ENCODE data around the gene KIF22.

The KIF22 gene

GRCh38 chr16:29811170-29811895 lies 20.8 kb downstream of the KIF22 start:
- peak overlapping the region; percentile 63 to 73 for H3K4me3 ChIP-seq (ENCODE audit: low read depth in 1 of 2, low read length in 1 of 2)
- peak overlapping the region; percentile 46 for H3K27ac ChIP-seq
- peaks cover 60 to 68% of the 10 kb centered on the region in 2 experiments for H3K4me1 ChIP-seq (ENCODE audit: control insufficient read depth in 1 of 2, insufficient read depth in 1 of 2, low read depth in 1 of 2, low read length in 1 of 2)

DNA sequence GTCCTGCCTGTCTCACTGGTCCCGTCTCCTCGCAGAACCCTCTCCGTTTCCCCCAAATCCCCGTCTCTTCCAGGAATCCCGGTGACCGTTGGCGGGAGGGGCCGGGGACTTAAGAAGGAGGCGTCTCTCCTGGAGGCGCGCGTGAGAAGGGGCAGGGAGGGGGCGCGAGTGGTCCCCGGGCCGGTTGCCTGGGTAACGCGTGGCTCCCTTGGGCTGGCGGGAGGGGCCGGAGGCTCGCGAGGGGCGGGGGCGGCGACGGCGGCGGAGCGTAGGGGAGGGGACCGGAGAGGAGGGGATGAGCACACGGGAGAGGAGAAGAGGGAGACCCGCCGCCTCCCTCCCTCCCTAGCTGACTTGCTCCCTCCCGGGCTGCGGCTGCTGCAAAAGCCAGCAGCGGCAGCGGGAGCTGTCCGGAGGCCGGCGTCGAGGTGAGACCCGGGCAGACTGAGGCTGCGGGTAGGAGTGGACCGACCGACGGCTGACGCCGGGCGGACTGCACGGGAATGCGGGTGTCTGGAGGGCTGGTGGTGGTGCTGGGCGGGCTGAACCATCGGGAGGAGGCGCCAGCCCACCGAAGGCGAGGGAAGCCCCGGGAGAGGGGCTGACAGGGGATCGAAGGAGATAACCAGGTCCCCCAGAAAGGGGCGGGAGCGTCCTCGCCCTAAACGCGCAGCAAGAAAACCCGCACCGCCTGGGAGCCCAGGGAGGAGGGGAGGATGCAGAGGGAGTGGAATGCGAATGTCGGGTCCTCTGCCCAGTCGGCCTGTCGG lies 21.5 kb downstream of the KIF22 start, which contains the start of gene PRRT2:
PRRT2 (plus strand) TSS at position 298 of the 770 bp plus-strand sequence. CDS start 862 bp downstream, outside the sequence.
- no peak for TF ChIP-seq CTCF (IDR thresholded peaks at IDR 0.05)
- H3K27me3 ChIP-seq: peaks cover 38% of the 10 kb centered on the region
- no peaks in the 10 kb centered on the region for H3K9me3 ChIP-seq
- peak within 1 kb of the TSS; percentile 63 to 73 for H3K4me3 ChIP-seq (ENCODE audit: low read depth in 1 of 2, low read length in 1 of 2)
- H3K36me3 ChIP-seq: peaks cover 21% of the 10 kb centered on the region
- peak within 1 kb of the TSS; percentile 46 for H3K27ac ChIP-seq
- peaks cover 67 to 75% of the 10 kb centered on the region in 2 experiments for H3K4me1 ChIP-seq (ENCODE audit: control insufficient read depth in 1 of 2, insufficient read depth in 1 of 2, low read depth in 1 of 2, low read length in 1 of 2)

More at GRCh38 chr16:29811170-29811895, 20.8 kb downstream of the KIF22 start:
- Histone ChIP-seq H3K36me3 (peaks cover 21% of the 10 kb centered on the region), H3K27me3 (peaks cover 38% of the 10 kb centered on the region), H3K9me3 (no peaks in the 10 kb centered on the region)
- no peak for TF ChIP-seq CTCF (IDR thresholded peaks at IDR 0.05)

- Histone ChIP-seq H3K36me3 (peaks cover 21% of the 10 kb centered on the region), H3K4me3 (ENCODE audit: low read depth in 1 of 2, low read length in 1 of 2) (peak overlapping the region in 1 of 2 experiments; percentile 73), H3K4me1 (ENCODE audit: control insufficient read depth in 1 of 2, insufficient read depth in 1 of 2, low read depth in 1 of 2, low read length in 1 of 2) (peaks cover 67 to 76% of the 10 kb centered on the region in 2 experiments), H3K9me3 (no peaks in the 10 kb centered on the region), H3K27ac (no peak overlapping the region), H3K27me3 (peaks cover 38% of the 10 kb centered on the region)
- no peak for TF ChIP-seq CTCF (IDR thresholded peaks at IDR 0.05)
Measured at GRCh38 chr16:29812754-29813643, 22.4 kb downstream of the KIF22 start.

- Histone ChIP-seq H3K36me3 (peaks cover 15% of the 10 kb centered on the region), H3K9me3 (no peaks in the 10 kb centered on the region), H3K4me3 (ENCODE audit: low read depth in 1 of 2, low read length in 1 of 2) (no peak overlapping the region), H3K27me3 (peaks cover 38% of the 10 kb centered on the region), H3K4me1 (ENCODE audit: control insufficient read depth in 1 of 2, insufficient read depth in 1 of 2, low read depth in 1 of 2, low read length in 1 of 2) (peaks cover 62 to 76% of the 10 kb centered on the region in 2 experiments), H3K27ac (no peak overlapping the region)
- no peak for TF ChIP-seq CTCF (IDR thresholded peaks at IDR 0.05)
Measured at GRCh38 chr16:29813644-29814562, 23.4 kb downstream of the KIF22 start.

Measured in neutrophil (primary cell).